HG03135 (cell line): ENCODE measurements around the gene ERN1.
"Not testable (repeated sequence)": the region's sequence is repeated elsewhere in the genome, so short reads cannot be mapped to it uniquely, and the experiment has no call there.

Source experiments
- ATAC-seq: cut with Tn5 transposase; IDR thresholded peaks from one replicate; pipeline ENCODE4 v1.9.1; 2021; ENCODE audit warnings: mild to moderate bottlenecking, moderate library complexity; ENCODE audit not compliant: unreplicated experiment

ERN1 gene

GRCh38 chr17:64008346-64008745, 121.6 kb downstream of the ERN1 start:
- ATAC-seq, result no peak

GRCh38 chr17:64007838-64008282, 122.1 kb downstream of the ERN1 start:
- no peak for ATAC-seq

GRCh38 chr17:64007089-64007837, 122.7 kb downstream of the ERN1 start:
- ATAC-seq, result not testable (repeated sequence)

- no peak for ATAC-seq
Observed at GRCh38 chr17:64006361-64007088, 123.4 kb downstream of the ERN1 start.

GRCh38 chr17:64005734-64006167, 124.2 kb downstream of the ERN1 start:
- ATAC-seq, result no peak

- no peak for ATAC-seq
Observed at GRCh38 chr17:64004903-64005733, 124.8 kb downstream of the ERN1 start.

GRCh38 chr17:64004218-64004770, 125.7 kb downstream of the ERN1 start:
- no peak for ATAC-seq

- ATAC-seq, result no peak
Observed at GRCh38 chr17:64003526-64004121, 126.3 kb downstream of the ERN1 start.

- ATAC-seq, result no peak
Observed at GRCh38 chr17:64002658-64003525, 127.1 kb downstream of the ERN1 start.

GRCh38 chr17:64001763-64002529, 128.0 kb downstream of the ERN1 start:
- ATAC-seq, result no peak

- ATAC-seq, result no peak
Observed at GRCh38 chr17:64001091-64001579, 128.8 kb downstream of the ERN1 start.

GRCh38 chr17:63999680-64000531, 130.0 kb downstream of the ERN1 start:
- ATAC-seq, result no peak

GRCh38 chr17:63998721-63999679, 130.9 kb downstream of the ERN1 start:
- no peak for ATAC-seq

- ATAC-seq, result no peak
Observed at GRCh38 chr17:63998050-63998720, 131.8 kb downstream of the ERN1 start, which contains the start of gene PRR29. Gene PRR29 (plus strand): TSS chr17:63998351. CDS start chr17:63998365, 14 bp downstream.

- no peak for ATAC-seq
Observed at GRCh38 chr17:63997341-63998048, 132.4 kb downstream of the ERN1 start.
